OCI-LY1 (cell line): ENCODE data around the gene COL6A2.

Experiments used
- H2AFZ ChIP-seq: fragments of 200-600 bp; sonication (generic), shearing (Covaris generic); 2 replicates; pipeline ENCODE4 v1.6.0; 2014; ENCODE audit warnings: antibody characterized with exemption, mild to moderate bottlenecking, low read length
- H3F3A ChIP-seq: fragments of 200-600 bp; sonication (generic), shearing (Covaris generic); 2 replicates; pipeline ENCODE4 v1.6.0; 2014; ENCODE audit warnings: mild to moderate bottlenecking, antibody characterized with exemption, low read length, moderate library complexity; ENCODE audit not compliant: insufficient read depth
- H3K27ac ChIP-seq: fragments of 200-600 bp; sonication (generic); 2 replicates; pipeline ENCODE4 v1.5.1; 2014; ENCODE audit warnings: low read length, mixed run types, mild to moderate bottlenecking, low read depth; ENCODE audit not compliant: poor library complexity, severe bottlenecking
- H3K27me3 ChIP-seq: fragments of 200-600 bp; sonication (generic); 2 replicates; pipeline ENCODE4 v1.6.0; 2014; ENCODE audit warnings: antibody characterized with exemption, mild to moderate bottlenecking, low read length, moderate library complexity; ENCODE audit not compliant: insufficient read depth
- H3K36me3 ChIP-seq: fragments of 200-600 bp; sonication (generic); 2 replicates; pipeline ENCODE4 v1.6.1; 2014; ENCODE audit warnings: mild to moderate bottlenecking, antibody characterized with exemption, low read length, moderate library complexity, mixed read lengths; ENCODE audit not compliant: insufficient read depth
- H3K4me1 ChIP-seq: fragments of 200-600 bp; sonication (generic); 2 replicates; pipeline ENCODE4 v1.5.1; 2014; ENCODE audit warnings: mild to moderate bottlenecking, low read length, moderate library complexity; ENCODE audit not compliant: insufficient read depth, severe bottlenecking
- H3K4me2 ChIP-seq: fragments of 200-600 bp; sonication (generic), shearing (Covaris generic); 2 replicates; pipeline ENCODE4 v1.6.1; 2014; ENCODE audit warnings: low read length
- H3K4me3 ChIP-seq: fragments of 200-600 bp; sonication (generic); 2 replicates; pipeline ENCODE4 v1.5.1; 2014; ENCODE audit warnings: low read length, low read depth, mild to moderate bottlenecking, mixed read lengths; ENCODE audit not compliant: poor library complexity, severe bottlenecking
- H3K79me2 ChIP-seq: fragments of 200-600 bp; shearing (Covaris generic); 2 replicates; pipeline ENCODE4 v1.6.1; 2016; ENCODE audit warnings: mixed run types, low read length, mixed read lengths; ENCODE audit not compliant: insufficient read depth
- H3K9ac ChIP-seq: fragments of 200-600 bp; sonication (generic), shearing (Covaris generic); 2 replicates; pipeline ENCODE4 v1.6.1; 2014; ENCODE audit warnings: mild to moderate bottlenecking, low read length, mixed read lengths
- H3K9me2 ChIP-seq: fragments of 200-600 bp; sonication (generic), shearing (Covaris generic); 2 replicates; pipeline ENCODE4 v1.6.1; 2014; ENCODE audit warnings: low read depth, mild to moderate bottlenecking, low read length, mixed read lengths
- H3K9me3 ChIP-seq: fragments of 200-600 bp; shearing (Covaris generic); 2 replicates; pipeline ENCODE4 v1.6.1; 2014; ENCODE audit warnings: low read length, mixed read lengths
- H4K20me1 ChIP-seq: fragments of 200-600 bp; sonication (generic), shearing (Covaris generic); 2 replicates; pipeline ENCODE4 v1.6.0; 2016; ENCODE audit warnings: mild to moderate bottlenecking, low read length; ENCODE audit not compliant: insufficient read depth
- EZH2 ChIP-seq: fragments of 200-600 bp; sonication (generic), shearing (Covaris generic); IDR thresholded peaks from 2 replicates; pipeline ENCODE4 v1.8.0; 2017; ENCODE audit warnings: borderline replicate concordance, mixed run types, mild to moderate bottlenecking, antibody characterized with exemption, low read length, moderate library complexity, mixed read lengths
- TF ChIP-seq, protein P1 (sequence below): fragments of 200-600 bp; sonication (generic), shearing (Covaris generic); IDR thresholded peaks from 2 replicates; pipeline ENCODE4 v1.5.1; 2017; ENCODE audit warnings: mild to moderate bottlenecking, antibody characterized with exemption, low read length, moderate library complexity, mixed read lengths

COL6A2 gene

DNA sequence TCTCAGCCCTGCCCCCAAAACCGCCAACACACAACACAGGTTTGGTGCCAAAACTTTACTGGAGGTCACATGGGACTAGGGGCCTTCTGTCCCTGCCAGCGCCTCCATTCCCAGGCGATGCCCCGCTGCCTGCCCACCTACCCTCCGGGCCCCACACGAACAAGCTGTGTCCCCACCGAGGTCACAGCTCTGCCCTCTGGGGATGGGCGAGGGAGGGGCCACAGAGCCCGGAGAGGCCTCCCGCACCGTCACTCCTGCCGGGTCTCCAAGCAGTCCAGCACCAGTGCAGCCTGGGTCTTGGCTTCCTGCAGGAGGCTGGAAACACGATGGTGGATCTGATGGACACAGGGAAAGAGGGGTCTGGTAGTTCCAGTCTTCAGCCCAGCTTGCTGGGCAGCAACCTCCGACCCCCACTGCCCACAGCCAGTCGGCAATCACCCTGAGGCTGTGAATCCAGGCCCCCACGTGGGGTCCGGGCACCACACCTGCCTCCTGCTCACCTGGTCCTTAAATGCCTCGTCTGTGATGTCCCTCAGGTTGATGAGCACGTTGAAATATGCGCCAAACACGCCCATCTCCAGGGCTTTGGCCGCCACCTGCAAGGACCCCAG, 38.9 kb downstream of the COL6A2 start:
- TF ChIP-seq, protein P1, sequence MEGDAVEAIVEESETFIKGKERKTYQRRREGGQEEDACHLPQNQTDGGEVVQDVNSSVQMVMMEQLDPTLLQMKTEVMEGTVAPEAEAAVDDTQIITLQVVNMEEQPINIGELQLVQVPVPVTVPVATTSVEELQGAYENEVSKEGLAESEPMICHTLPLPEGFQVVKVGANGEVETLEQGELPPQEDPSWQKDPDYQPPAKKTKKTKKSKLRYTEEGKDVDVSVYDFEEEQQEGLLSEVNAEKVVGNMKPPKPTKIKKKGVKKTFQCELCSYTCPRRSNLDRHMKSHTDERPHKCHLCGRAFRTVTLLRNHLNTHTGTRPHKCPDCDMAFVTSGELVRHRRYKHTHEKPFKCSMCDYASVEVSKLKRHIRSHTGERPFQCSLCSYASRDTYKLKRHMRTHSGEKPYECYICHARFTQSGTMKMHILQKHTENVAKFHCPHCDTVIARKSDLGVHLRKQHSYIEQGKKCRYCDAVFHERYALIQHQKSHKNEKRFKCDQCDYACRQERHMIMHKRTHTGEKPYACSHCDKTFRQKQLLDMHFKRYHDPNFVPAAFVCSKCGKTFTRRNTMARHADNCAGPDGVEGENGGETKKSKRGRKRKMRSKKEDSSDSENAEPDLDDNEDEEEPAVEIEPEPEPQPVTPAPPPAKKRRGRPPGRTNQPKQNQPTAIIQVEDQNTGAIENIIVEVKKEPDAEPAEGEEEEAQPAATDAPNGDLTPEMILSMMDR: no peak
- no peak for TF ChIP-seq EZH2
- Histone ChIP-seq H3K79me2 (no peaks in the 10 kb centered on the region), H3K36me3 (no peaks in the 10 kb centered on the region), H3K9me2 (no peaks in the 10 kb centered on the region), H2AFZ (no peak overlapping the region), H3F3A (no peaks in the 10 kb centered on the region), H3K4me2 (no peak overlapping the region), H4K20me1 (no peaks in the 10 kb centered on the region), H3K27me3 (0 out of 2 replicates have a peak, but pooled peaks cover 4% of the 10 kb centered on the region), H3K27ac (no peak overlapping the region), H3K4me3 (no peak overlapping the region), H3K4me1 (no peaks in the 10 kb centered on the region), H3K9ac (no peak overlapping the region), H3K9me3 (no peaks in the 10 kb centered on the region)

DNA sequence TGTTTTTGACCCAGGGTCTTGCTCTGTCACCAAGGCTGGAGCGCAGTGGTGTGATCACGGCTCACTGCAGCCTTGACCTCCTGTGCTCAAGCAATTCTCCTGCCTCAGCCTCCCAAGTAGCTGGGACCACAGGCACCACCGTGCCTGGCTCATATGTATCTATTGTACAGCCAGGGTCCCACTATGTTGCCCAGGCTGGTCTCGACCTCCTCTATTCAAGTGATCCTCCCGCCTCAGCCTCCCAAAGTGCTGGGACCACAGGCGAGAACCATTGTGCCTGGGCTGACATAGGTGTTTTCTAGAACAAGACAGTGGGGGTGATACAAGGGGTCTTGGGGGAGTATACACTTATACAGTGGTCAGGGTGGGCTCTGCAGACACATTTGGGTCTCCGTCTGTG, 40.0 kb downstream of the COL6A2 start:
- no peaks in the 10 kb centered on the region for H3K79me2 ChIP-seq
- H3K4me1 ChIP-seq: no peaks in the 10 kb centered on the region
- TF ChIP-seq, protein P1: no peak
- TF ChIP-seq EZH2: no peak
- H2AFZ ChIP-seq: no peak overlapping the region
- H3K9ac ChIP-seq: no peak overlapping the region
- H3K9me2 ChIP-seq: no peaks in the 10 kb centered on the region
- no peaks in the 10 kb centered on the region for H3K36me3 ChIP-seq
- H3F3A ChIP-seq: no peaks in the 10 kb centered on the region
- no peak overlapping the region for H3K27ac ChIP-seq
- no peaks in the 10 kb centered on the region for H4K20me1 ChIP-seq
- no peaks in the 10 kb centered on the region for H3K9me3 ChIP-seq
- no peak overlapping the region for H3K4me3 ChIP-seq
- 0 out of 2 replicates have a peak, but pooled peaks cover 4% of the 10 kb centered on the region for H3K27me3 ChIP-seq
- H3K4me2 ChIP-seq: no peak overlapping the region

DNA sequence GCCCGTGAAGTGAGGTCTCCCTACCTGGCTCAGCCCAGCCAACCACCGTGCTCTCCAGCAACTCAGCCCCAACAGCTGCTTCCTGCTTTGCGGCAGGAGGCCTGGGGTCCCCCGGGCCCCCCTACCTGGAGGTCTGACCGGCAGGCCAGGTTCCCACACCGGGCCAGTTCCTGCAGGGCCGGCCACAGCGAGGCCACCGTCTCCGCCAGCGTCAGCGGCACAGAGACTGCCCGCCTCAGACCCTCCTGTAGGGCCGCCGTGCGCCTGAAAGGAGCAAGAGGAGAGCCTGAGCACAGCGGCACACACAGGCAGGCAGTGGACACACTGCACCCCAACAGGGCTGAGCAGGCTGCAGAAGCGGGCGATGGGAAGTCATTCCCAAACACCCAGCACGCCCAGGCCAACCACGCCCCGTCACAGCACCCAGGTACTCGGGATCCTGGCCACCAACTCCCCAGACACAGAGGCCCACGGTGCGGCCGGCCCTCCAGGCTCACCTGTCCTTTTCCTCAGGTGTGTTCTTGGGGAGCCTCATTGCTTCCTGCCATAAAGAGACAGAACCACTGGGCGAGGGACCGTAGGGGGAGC, 40.6 kb downstream of the COL6A2 start:
- Histone ChIP-seq H2AFZ (no peak overlapping the region), H3K4me1 (no peaks in the 10 kb centered on the region), H3K4me3 (no peak overlapping the region), H3K27ac (no peak overlapping the region), H3K9me3 (no peaks in the 10 kb centered on the region), H3K27me3 (0 out of 2 replicates have a peak, but pooled peaks cover 4% of the 10 kb centered on the region), H3K36me3 (no peaks in the 10 kb centered on the region), H3K9me2 (no peaks in the 10 kb centered on the region), H3K9ac (no peak overlapping the region), H3F3A (no peaks in the 10 kb centered on the region), H3K4me2 (no peak overlapping the region), H3K79me2 (no peaks in the 10 kb centered on the region), H4K20me1 (no peaks in the 10 kb centered on the region)
- no peak for TF ChIP-seq EZH2
- TF ChIP-seq, protein P1: no peak
